ENCODE measurements around the gene SLC25A46.

DNA sequence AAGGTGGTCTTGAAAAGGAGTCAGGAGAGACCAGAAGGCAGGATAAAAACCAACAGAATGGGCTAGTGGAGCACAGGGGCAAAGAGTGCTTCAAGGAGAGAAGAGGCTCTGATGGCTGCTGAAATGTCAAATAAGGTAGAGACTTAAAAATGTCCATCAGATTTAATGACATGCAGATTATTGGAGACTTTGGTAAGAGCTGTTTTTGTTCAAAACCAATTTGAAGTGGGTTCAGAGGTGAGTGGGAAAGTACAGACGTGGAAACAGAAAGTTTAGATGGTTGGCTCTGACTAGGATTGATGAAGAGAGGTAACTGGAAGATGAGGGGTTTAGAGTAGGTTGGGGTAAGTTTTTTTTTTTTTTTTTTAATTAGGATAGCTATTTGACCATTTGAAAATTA is 14.1 kb downstream of the SLC25A46 start:
- TF ChIP-seq EZH2phosphoT487 (IDR thresholded peaks at IDR 0.05) = no peak
- TF ChIP-seq, protein P1, sequence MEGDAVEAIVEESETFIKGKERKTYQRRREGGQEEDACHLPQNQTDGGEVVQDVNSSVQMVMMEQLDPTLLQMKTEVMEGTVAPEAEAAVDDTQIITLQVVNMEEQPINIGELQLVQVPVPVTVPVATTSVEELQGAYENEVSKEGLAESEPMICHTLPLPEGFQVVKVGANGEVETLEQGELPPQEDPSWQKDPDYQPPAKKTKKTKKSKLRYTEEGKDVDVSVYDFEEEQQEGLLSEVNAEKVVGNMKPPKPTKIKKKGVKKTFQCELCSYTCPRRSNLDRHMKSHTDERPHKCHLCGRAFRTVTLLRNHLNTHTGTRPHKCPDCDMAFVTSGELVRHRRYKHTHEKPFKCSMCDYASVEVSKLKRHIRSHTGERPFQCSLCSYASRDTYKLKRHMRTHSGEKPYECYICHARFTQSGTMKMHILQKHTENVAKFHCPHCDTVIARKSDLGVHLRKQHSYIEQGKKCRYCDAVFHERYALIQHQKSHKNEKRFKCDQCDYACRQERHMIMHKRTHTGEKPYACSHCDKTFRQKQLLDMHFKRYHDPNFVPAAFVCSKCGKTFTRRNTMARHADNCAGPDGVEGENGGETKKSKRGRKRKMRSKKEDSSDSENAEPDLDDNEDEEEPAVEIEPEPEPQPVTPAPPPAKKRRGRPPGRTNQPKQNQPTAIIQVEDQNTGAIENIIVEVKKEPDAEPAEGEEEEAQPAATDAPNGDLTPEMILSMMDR (IDR thresholded peaks at IDR 0.05) = no peak

Measured in neural progenitor cell (in vitro differentiated cells).